Measurements from ENCODE around the gene DPEP1. TPM values are rescaled to one million over a fixed set of nuclear protein-coding genes. Genes with fewer than 3 reads are reported as not detected.

Gene DPEP1
- total and polyA plus RNA-seq, 2 donors (not counting 3 experiments of a cell fraction or from before 2014, with no cell fraction given) = 0.37 to 0.44 TPM

DNA sequence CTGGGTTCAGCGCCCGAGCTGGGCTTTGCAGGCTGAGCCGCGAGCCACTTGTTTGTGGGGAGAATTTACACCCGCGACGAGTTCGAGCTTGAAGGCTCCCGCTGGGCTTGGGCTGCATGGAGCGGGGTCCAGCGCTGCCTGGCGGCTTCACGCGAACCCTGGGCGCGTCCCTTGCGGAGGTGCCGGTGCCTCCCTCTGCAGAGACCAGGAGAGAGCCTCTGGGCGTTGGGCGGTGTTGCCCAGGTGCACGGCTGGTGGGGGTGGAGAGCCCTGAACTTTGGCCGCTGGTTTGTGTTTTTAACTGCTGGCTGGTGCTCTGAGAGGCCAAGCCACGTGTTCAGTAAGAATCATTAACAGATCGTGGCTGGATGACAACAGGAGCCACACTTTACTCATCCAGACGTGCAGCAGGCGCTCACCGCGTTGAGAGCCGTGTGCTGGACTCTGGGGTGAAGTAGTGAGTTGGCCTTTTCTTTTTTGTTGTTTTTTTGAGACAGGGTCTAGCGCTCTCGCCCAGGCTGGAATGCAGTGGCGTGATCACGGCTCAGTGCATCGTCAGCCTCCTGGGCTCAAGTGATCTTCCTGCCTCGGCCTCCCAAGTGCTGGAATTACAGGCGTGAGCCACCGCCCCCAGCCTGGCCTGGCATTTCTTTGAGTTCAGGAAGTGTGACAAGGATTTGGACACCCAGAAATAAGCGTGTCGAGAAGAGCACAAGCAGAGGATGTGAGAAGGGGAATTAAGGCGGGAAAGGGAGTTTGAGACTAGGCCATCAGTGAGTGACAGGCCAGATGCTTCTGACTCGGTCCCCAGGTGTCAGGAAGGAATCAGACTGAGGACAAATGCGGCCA, 73.9 kb downstream of the DPEP1 start:
- Histone ChIP-seq H3K27ac (ENCODE audit: insufficient read depth, low read depth, low read length) (peak overlapping the region; percentile 0), H4K20me1 (replicated peaks; ENCODE audit: control insufficient read depth, extremely low read depth, insufficient read depth, low read length) (no peaks in the 10 kb centered on the region), H3K79me2 (ENCODE audit: control insufficient read depth, insufficient read depth, low read length) (peaks cover 9% of the 10 kb centered on the region), H3K9ac (replicated peaks; ENCODE audit: extremely low read depth, insufficient read depth, low read length) (peak overlapping the region; percentile 5), H3K27me3 (ENCODE audit: control insufficient read depth in 2 of 2, insufficient read depth in 2 of 2, low read length in 2 of 2) (no peaks in the 10 kb centered on the region), H3K4me3 (replicated peaks in 1 of 3; ENCODE audit: insufficient read depth in 1 of 3, low read depth in 1 of 3, low read length in 3 of 3) (peak overlapping the region; percentile 27 to 85 (median 35)), H3K9me1 (replicated peaks; ENCODE audit: control insufficient read depth, extremely low read depth, insufficient read depth, low read length) (no peaks in the 10 kb centered on the region), H3K4me1 (ENCODE audit: control insufficient read depth, extremely low read depth, insufficient read depth, low read length) (peaks cover 4% of the 10 kb centered on the region), H2AFZ (ENCODE audit: low read depth, low read length) (peak overlapping the region; percentile 6), H3K9me3 (replicated peaks; ENCODE audit: control insufficient read depth, insufficient read depth, low read length) (no peaks in the 10 kb centered on the region), H3K4me2 (ENCODE audit: insufficient read depth, low read length) (peak overlapping the region; percentile 25), H3K36me3 (ENCODE audit: control insufficient read depth in 2 of 2, extremely low read depth in 1 of 2, insufficient read depth in 2 of 2, low read length in 2 of 2) (peaks cover 3 to 16% of the 10 kb centered on the region in 2 experiments)
- ChIA-PET CTCF (interaction anchor here (0.7 to 2.3 kb wide), 10 partner anchors 12 to 173 kb away, joined by 3 to 21 read pairs (median 3); partner anchors contain the start of genes CHMP1A and SPATA33), POLR2A (interaction anchor here (0.6 to 1.0 kb wide), 2 partner anchors 13 to 179 kb away, joined by 3 to 5 read pairs; no protein-coding TSS in a partner anchor)
- BruUV-seq (replicated peaks) = TSS peak; percentile 29
- TF ChIP-seq MYC (IDR thresholded peaks at IDR 0.05; ENCODE audit: low read depth, low read length) = no peak
- TF ChIP-seq, protein P1, sequence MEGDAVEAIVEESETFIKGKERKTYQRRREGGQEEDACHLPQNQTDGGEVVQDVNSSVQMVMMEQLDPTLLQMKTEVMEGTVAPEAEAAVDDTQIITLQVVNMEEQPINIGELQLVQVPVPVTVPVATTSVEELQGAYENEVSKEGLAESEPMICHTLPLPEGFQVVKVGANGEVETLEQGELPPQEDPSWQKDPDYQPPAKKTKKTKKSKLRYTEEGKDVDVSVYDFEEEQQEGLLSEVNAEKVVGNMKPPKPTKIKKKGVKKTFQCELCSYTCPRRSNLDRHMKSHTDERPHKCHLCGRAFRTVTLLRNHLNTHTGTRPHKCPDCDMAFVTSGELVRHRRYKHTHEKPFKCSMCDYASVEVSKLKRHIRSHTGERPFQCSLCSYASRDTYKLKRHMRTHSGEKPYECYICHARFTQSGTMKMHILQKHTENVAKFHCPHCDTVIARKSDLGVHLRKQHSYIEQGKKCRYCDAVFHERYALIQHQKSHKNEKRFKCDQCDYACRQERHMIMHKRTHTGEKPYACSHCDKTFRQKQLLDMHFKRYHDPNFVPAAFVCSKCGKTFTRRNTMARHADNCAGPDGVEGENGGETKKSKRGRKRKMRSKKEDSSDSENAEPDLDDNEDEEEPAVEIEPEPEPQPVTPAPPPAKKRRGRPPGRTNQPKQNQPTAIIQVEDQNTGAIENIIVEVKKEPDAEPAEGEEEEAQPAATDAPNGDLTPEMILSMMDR (IDR thresholded peaks at IDR 0.05; ENCODE audit: extremely low read depth in 1 of 2, insufficient read depth in 1 of 2, low read depth in 1 of 2, low read length in 2 of 2) = peak in 1 of 2 donors; percentile 9
- TF ChIP-seq EZH2 (IDR thresholded peaks at IDR 0.05; ENCODE audit: borderline replicate concordance, low read depth, low read length, severe bottlenecking) = no peak
- TF ChIP-seq JUN (IDR thresholded peaks at IDR 0.05; ENCODE audit: borderline replicate concordance, insufficient read depth, insufficient read length, low read depth) = no peak
- TF ChIP-seq, protein P2, sequence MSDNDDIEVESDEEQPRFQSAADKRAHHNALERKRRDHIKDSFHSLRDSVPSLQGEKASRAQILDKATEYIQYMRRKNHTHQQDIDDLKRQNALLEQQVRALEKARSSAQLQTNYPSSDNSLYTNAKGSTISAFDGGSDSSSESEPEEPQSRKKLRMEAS (IDR thresholded peaks at IDR 0.05; ENCODE audit: insufficient read depth, insufficient read length) = peak; percentile 53
- intact Hi-C loops (cut with micrococcal nuclease) = no loop called here
- dilution Hi-C loops (cut with MboI; ENCODE audit: extremely low pct_ligation_motif_present, low sequenced_read_pairs) = no loop called here
- FAIRE-seq (peak; percentile 75), DNase-seq (ENCODE audit: low read depth, low spot score) (peak; percentile 51)

Other genes starting within 250 kb of the DPEP1 start
- 184 and 191 TPM in 2 replicates for gene ANKRD11, start 123.1 kb upstream of the DPEP1 start, total RNA-seq
- gene ANKRD11, start 123.1 kb upstream of the DPEP1 start, polyA plus RNA-seq = 49.5 and 55.8 TPM in 2 replicates
- gene SPG7, start 105.2 kb upstream of the DPEP1 start, total RNA-seq = 139 and 146 TPM in 2 replicates
- gene SPG7, start 105.2 kb upstream of the DPEP1 start, polyA plus RNA-seq = 85.8 and 90.2 TPM in 2 replicates
- gene RPL13, start 53.0 kb upstream of the DPEP1 start, total RNA-seq = 1,463 and 1,769 TPM in 2 replicates
- 5,670 and 7,559 TPM in 2 replicates for gene RPL13, start 53.0 kb upstream of the DPEP1 start, polyA plus RNA-seq
- 1.5 and 2.0 TPM in 2 replicates for gene CPNE7, start 37.9 kb upstream of the DPEP1 start, total RNA-seq
- 5.4 and 5.9 TPM in 2 replicates for gene CPNE7, start 37.9 kb upstream of the DPEP1 start, polyA plus RNA-seq
- 83.9 and 86.3 TPM in 2 replicates for gene CHMP1A, start 44.1 kb downstream of the DPEP1 start, total RNA-seq
- 101 and 110 TPM in 2 replicates for gene CHMP1A, start 44.1 kb downstream of the DPEP1 start, polyA plus RNA-seq
- gene SPATA33, start 44.2 kb downstream of the DPEP1 start, total RNA-seq = 11.4 and 13.7 TPM in 2 replicates
- gene SPATA33, start 44.2 kb downstream of the DPEP1 start, polyA plus RNA-seq = 3.5 and 4.7 TPM in 2 replicates
- 84.0 and 99.9 TPM in 2 replicates for gene CDK10, start 73.0 kb downstream of the DPEP1 start, total RNA-seq
- gene CDK10, start 73.0 kb downstream of the DPEP1 start, polyA plus RNA-seq = 74.5 and 83.8 TPM in 2 replicates
- gene SPATA2L, start 88.1 kb downstream of the DPEP1 start, total RNA-seq = 7.4 and 8.7 TPM in 2 replicates
- 7.3 and 11.6 TPM in 2 replicates for gene SPATA2L, start 88.1 kb downstream of the DPEP1 start, polyA plus RNA-seq
- gene VPS9D1, start 107.3 kb downstream of the DPEP1 start, total RNA-seq = 15.5 and 18.3 TPM in 2 replicates
- gene VPS9D1, start 107.3 kb downstream of the DPEP1 start, polyA plus RNA-seq = 17.3 and 19.0 TPM in 2 replicates
- 36.6 and 42.7 TPM in 2 replicates for gene ZNF276, start 107.9 kb downstream of the DPEP1 start, total RNA-seq
- 40.0 and 41.6 TPM in 2 replicates for gene ZNF276, start 107.9 kb downstream of the DPEP1 start, polyA plus RNA-seq
- gene FANCA, start 203.0 kb downstream of the DPEP1 start, total RNA-seq = 71.9 and 78.7 TPM in 2 replicates
- gene FANCA, start 203.0 kb downstream of the DPEP1 start, polyA plus RNA-seq = 33.3 and 34.4 TPM in 2 replicates
- gene SPIRE2, start 214.8 kb downstream of the DPEP1 start, total RNA-seq = 2.4 and 3.1 TPM in 2 replicates
- gene SPIRE2, start 214.8 kb downstream of the DPEP1 start, polyA plus RNA-seq = 1.2 and 1.5 TPM in 2 replicates

All from endothelial cell of umbilical vein (primary cell).